Natural killer cell treated with Interleukin-12 subunit alpha and Interleukin-12 subunit beta and Interleukin-15 and Interleukin-18, amount 100 ng/mL, for 72 hours (primary cell): Measurements from ENCODE around the gene CD8B. TPM values are rescaled to one million over a fixed set of nuclear protein-coding genes. Genes with fewer than 3 reads are reported as not detected.
A peak's percentile ranks its signal among the peaks of the same experiment; 100 is the strongest.

Source experiments
- ATAC-seq, 2 donors: fragments of 150-1000 bp; cut with Tn5 transposase in 1 of 2; sonication (Bioruptor Pico), chemical (Tn5 transposase) in 1 of 2; 2 replicates each; pipeline ENCODE4 v1.10.0; 2021
- DNase-seq: peaks from one replicate; pipeline ENCODE4 v3.0.0; 2022; ENCODE audit warnings: low spot score
- H3K27ac Mint-ChIP-seq, 2 donors: 1 replicate in 1 of 2; 2 replicates in 1 of 2; pipeline ENCODE4 v1.8.0; 2022; ENCODE audit warnings: mixed read lengths in 2 of 2, mild to moderate bottlenecking in 1 of 2, moderate library complexity in 1 of 2
- H3K27me3 Mint-ChIP-seq, 2 donors: 1 replicate in 1 of 2; 2 replicates in 1 of 2; pipeline ENCODE4 v1.8.0; 2022; ENCODE audit warnings: mixed read lengths in 2 of 2
- H3K36me3 Mint-ChIP-seq: one replicate; pipeline ENCODE4 v1.8.0; 2022; ENCODE audit warnings: mixed read lengths
- H3K4me1 Mint-ChIP-seq, 2 donors: 1 replicate in 1 of 2; 2 replicates in 1 of 2; pipeline ENCODE4 v1.8.0; 2022; ENCODE audit warnings: low read depth in 2 of 2, mixed read lengths in 2 of 2, mild to moderate bottlenecking in 1 of 2
- H3K4me3 Mint-ChIP-seq: one replicate; pipeline ENCODE4 v1.8.0; 2022; ENCODE audit warnings: mixed read lengths
- H3K9me3 Mint-ChIP-seq: 2 replicates; pipeline ENCODE4 v1.8.0; 2022; ENCODE audit warnings: mixed read lengths
- total RNA-seq, 2 donors: library from RNA; stranded (reverse); gene quantifications; one replicate each; pipeline ENCODE4 v1.2.3, GENCODE V29; 2022

CD8B gene
- total RNA-seq, 2 donors from 2014 or later: 8.4 to 31.5 TPM

- ATAC-seq: peak in 1 of 2 donors; percentile 61
- Mint-ChIP-seq H3K4me3 (peak overlapping the region; percentile 73), H3K27me3 (no peaks in the 10 kb centered on the region), H3K9me3 (no peaks in the 10 kb centered on the region), H3K27ac (peak overlapping the region; percentile 82 to 91), H3K36me3 (peaks cover 6% of the 10 kb centered on the region), H3K4me1 (peaks cover 25 to 29% of the 10 kb centered on the region in 2 donors)
- no peak for DNase-seq
Observed at GRCh38 chr2:86785456-86785855, 76.2 kb downstream of the CD8B start.

- peak overlapping the region; percentile 42 for H3K4me3 Mint-ChIP-seq
- H3K27me3 Mint-ChIP-seq: no peaks in the 10 kb centered on the region
- ATAC-seq (no peak), DNase-seq (no peak)
- peaks cover 19 to 28% of the 10 kb centered on the region in 2 donors for H3K4me1 Mint-ChIP-seq
- H3K27ac Mint-ChIP-seq: peak overlapping the region in 1 of 2 donors; percentile 30
- peaks cover 6% of the 10 kb centered on the region for H3K36me3 Mint-ChIP-seq
- no peaks in the 10 kb centered on the region for H3K9me3 Mint-ChIP-seq
Observed at GRCh38 chr2:86783615-86784339, 77.9 kb downstream of the CD8B start.

GRCh38 chr2:86782748-86783147 is 78.9 kb downstream of the CD8B start:
- Mint-ChIP-seq H3K4me3 (no peak overlapping the region), H3K27me3 (no peaks in the 10 kb centered on the region), H3K4me1 (peaks cover 14 to 18% of the 10 kb centered on the region in 2 donors), H3K27ac (no peak overlapping the region), H3K9me3 (no peaks in the 10 kb centered on the region), H3K36me3 (peaks cover 4% of the 10 kb centered on the region)
- no peak for ATAC-seq
- no peak for DNase-seq

- Mint-ChIP-seq H3K4me3 (no peak overlapping the region), H3K27me3 (no peaks in the 10 kb centered on the region), H3K27ac (no peak overlapping the region), H3K4me1 (peaks cover 7 to 9% of the 10 kb centered on the region in 2 donors), H3K36me3 (no peaks in the 10 kb centered on the region), H3K9me3 (no peaks in the 10 kb centered on the region)
- no peak for ATAC-seq
- DNase-seq: no peak
Observed at GRCh38 chr2:86781363-86781762, 80.3 kb downstream of the CD8B start.

- Mint-ChIP-seq H3K27ac (no peak overlapping the region), H3K4me3 (no peak overlapping the region), H3K9me3 (no peaks in the 10 kb centered on the region), H3K4me1 (no peaks in the 10 kb centered on the region), H3K27me3 (no peaks in the 10 kb centered on the region), H3K36me3 (no peaks in the 10 kb centered on the region)
- DNase-seq (no peak), ATAC-seq (no peak)
Observed at GRCh38 chr2:86779971-86780370, 81.7 kb downstream of the CD8B start.

GRCh38 chr2:86778957-86779356 is 82.7 kb downstream of the CD8B start:
- DNase-seq (no peak), ATAC-seq (no peak)
- H3K4me1 Mint-ChIP-seq: no peaks in the 10 kb centered on the region
- H3K27ac Mint-ChIP-seq: no peak overlapping the region
- H3K27me3 Mint-ChIP-seq: no peaks in the 10 kb centered on the region
- H3K4me3 Mint-ChIP-seq: no peak overlapping the region
- H3K9me3 Mint-ChIP-seq: no peaks in the 10 kb centered on the region
- H3K36me3 Mint-ChIP-seq: peaks cover 7% of the 10 kb centered on the region

- ATAC-seq (no peak), DNase-seq (no peak)
- no peak overlapping the region for H3K27ac Mint-ChIP-seq
- no peaks in the 10 kb centered on the region for H3K4me1 Mint-ChIP-seq
- no peaks in the 10 kb centered on the region for H3K9me3 Mint-ChIP-seq
- no peak overlapping the region for H3K4me3 Mint-ChIP-seq
- no peaks in the 10 kb centered on the region for H3K27me3 Mint-ChIP-seq
- peaks cover 11% of the 10 kb centered on the region for H3K36me3 Mint-ChIP-seq
Observed at GRCh38 chr2:86776532-86776931, 85.2 kb downstream of the CD8B start.

GRCh38 chr2:86775338-86775737 is 86.3 kb downstream of the CD8B start:
- H3K36me3 Mint-ChIP-seq: peaks cover 22% of the 10 kb centered on the region
- no peak overlapping the region for H3K4me3 Mint-ChIP-seq
- no peaks in the 10 kb centered on the region for H3K4me1 Mint-ChIP-seq
- H3K27ac Mint-ChIP-seq: no peak overlapping the region
- DNase-seq: no peak
- H3K27me3 Mint-ChIP-seq: no peaks in the 10 kb centered on the region
- no peaks in the 10 kb centered on the region for H3K9me3 Mint-ChIP-seq
- no peak for ATAC-seq

GRCh38 chr2:86774862-86775261 is 86.8 kb downstream of the CD8B start:
- ATAC-seq: no peak
- Mint-ChIP-seq H3K27ac (no peak overlapping the region), H3K4me1 (no peaks in the 10 kb centered on the region), H3K36me3 (peaks cover 22% of the 10 kb centered on the region), H3K27me3 (no peaks in the 10 kb centered on the region), H3K4me3 (no peak overlapping the region), H3K9me3 (no peaks in the 10 kb centered on the region)
- DNase-seq: no peak

GRCh38 chr2:86772611-86773010 is 89.1 kb downstream of the CD8B start:
- peaks cover 22% of the 10 kb centered on the region for H3K36me3 Mint-ChIP-seq
- H3K9me3 Mint-ChIP-seq: no peaks in the 10 kb centered on the region
- no peaks in the 10 kb centered on the region for H3K27me3 Mint-ChIP-seq
- H3K27ac Mint-ChIP-seq: no peak overlapping the region
- H3K4me3 Mint-ChIP-seq: no peak overlapping the region
- H3K4me1 Mint-ChIP-seq: no peaks in the 10 kb centered on the region
- DNase-seq: no peak
- ATAC-seq: no peak

GRCh38 chr2:86770816-86771301 is 90.8 kb downstream of the CD8B start:
- Mint-ChIP-seq H3K36me3 (peaks cover 22% of the 10 kb centered on the region), H3K27ac (no peak overlapping the region), H3K4me1 (no peaks in the 10 kb centered on the region), H3K27me3 (no peaks in the 10 kb centered on the region), H3K4me3 (no peak overlapping the region), H3K9me3 (no peaks in the 10 kb centered on the region)
- ATAC-seq (no peak), DNase-seq (no peak)

GRCh38 chr2:86769838-86770237 is 91.8 kb downstream of the CD8B start:
- Mint-ChIP-seq H3K27me3 (no peaks in the 10 kb centered on the region), H3K4me1 (peaks cover 1 to 2% of the 10 kb centered on the region in 2 donors), H3K9me3 (no peaks in the 10 kb centered on the region), H3K27ac (no peak overlapping the region), H3K4me3 (no peak overlapping the region), H3K36me3 (peaks cover 21% of the 10 kb centered on the region)
- ATAC-seq: no peak
- DNase-seq: no peak

- Mint-ChIP-seq H3K36me3 (peaks cover 15% of the 10 kb centered on the region), H3K4me1 (peaks cover 6 to 9% of the 10 kb centered on the region in 2 donors), H3K4me3 (no peak overlapping the region), H3K27ac (no peak overlapping the region), H3K9me3 (no peaks in the 10 kb centered on the region), H3K27me3 (no peaks in the 10 kb centered on the region)
- ATAC-seq: no peak
- DNase-seq: no peak
Observed at GRCh38 chr2:86768189-86768949, 93.3 kb downstream of the CD8B start.
